Measurements from ENCODE around the gene LRRC8D.

Gene LRRC8D

GRCh38 chr1:89888480-89889322 is 67.9 kb downstream of the LRRC8D start:
- H3K79me2 ChIP-seq, result no peaks in the 10 kb centered on the region
- TF ChIP-seq, protein P1, sequence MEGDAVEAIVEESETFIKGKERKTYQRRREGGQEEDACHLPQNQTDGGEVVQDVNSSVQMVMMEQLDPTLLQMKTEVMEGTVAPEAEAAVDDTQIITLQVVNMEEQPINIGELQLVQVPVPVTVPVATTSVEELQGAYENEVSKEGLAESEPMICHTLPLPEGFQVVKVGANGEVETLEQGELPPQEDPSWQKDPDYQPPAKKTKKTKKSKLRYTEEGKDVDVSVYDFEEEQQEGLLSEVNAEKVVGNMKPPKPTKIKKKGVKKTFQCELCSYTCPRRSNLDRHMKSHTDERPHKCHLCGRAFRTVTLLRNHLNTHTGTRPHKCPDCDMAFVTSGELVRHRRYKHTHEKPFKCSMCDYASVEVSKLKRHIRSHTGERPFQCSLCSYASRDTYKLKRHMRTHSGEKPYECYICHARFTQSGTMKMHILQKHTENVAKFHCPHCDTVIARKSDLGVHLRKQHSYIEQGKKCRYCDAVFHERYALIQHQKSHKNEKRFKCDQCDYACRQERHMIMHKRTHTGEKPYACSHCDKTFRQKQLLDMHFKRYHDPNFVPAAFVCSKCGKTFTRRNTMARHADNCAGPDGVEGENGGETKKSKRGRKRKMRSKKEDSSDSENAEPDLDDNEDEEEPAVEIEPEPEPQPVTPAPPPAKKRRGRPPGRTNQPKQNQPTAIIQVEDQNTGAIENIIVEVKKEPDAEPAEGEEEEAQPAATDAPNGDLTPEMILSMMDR (IDR thresholded peaks at IDR 0.05), result no peak
- H3K36me3 ChIP-seq (ENCODE audit: control insufficient read depth, insufficient read depth, low read length), result no peaks in the 10 kb centered on the region
- H3K27me3 ChIP-seq (ENCODE audit: control insufficient read depth, insufficient read depth, low read length), result no peaks in the 10 kb centered on the region
- H3K4me2 ChIP-seq (ENCODE audit: low read length), result no peak overlapping the region
- H3K27ac ChIP-seq, result no peak overlapping the region
- H3K4me1 ChIP-seq, result peaks cover 5% of the 10 kb centered on the region
- no peaks in the 10 kb centered on the region for H3K9me3 ChIP-seq (ENCODE audit: control insufficient read depth, low read length)
- no peak overlapping the region for H3K9ac ChIP-seq
- no peak overlapping the region for H3K4me3 ChIP-seq (ENCODE audit: low read depth, low read length)
- no peak overlapping the region for H2AFZ ChIP-seq

- Histone ChIP-seq H3K9ac (no peak overlapping the region), H3K4me1 (peaks cover 5% of the 10 kb centered on the region), H3K9me3 (ENCODE audit: control insufficient read depth, low read length) (no peaks in the 10 kb centered on the region), H3K27ac (no peak overlapping the region), H3K27me3 (ENCODE audit: control insufficient read depth, insufficient read depth, low read length) (no peaks in the 10 kb centered on the region), H3K36me3 (ENCODE audit: control insufficient read depth, insufficient read depth, low read length) (no peaks in the 10 kb centered on the region), H3K79me2 (no peaks in the 10 kb centered on the region), H3K4me3 (ENCODE audit: low read depth, low read length) (no peak overlapping the region), H2AFZ (no peak overlapping the region), H3K4me2 (ENCODE audit: low read length) (no peak overlapping the region)
- TF ChIP-seq, protein P1 (IDR thresholded peaks at IDR 0.05), result no peak
Observed at GRCh38 chr1:89889323-89889615, 68.4 kb downstream of the LRRC8D start.

GRCh38 chr1:89890085-89890752 is 69.4 kb downstream of the LRRC8D start:
- no peaks in the 10 kb centered on the region for H3K36me3 ChIP-seq (ENCODE audit: control insufficient read depth, insufficient read depth, low read length)
- H2AFZ ChIP-seq, result no peak overlapping the region
- H3K27ac ChIP-seq, result no peak overlapping the region
- no peaks in the 10 kb centered on the region for H3K27me3 ChIP-seq (ENCODE audit: control insufficient read depth, insufficient read depth, low read length)
- H3K4me2 ChIP-seq (ENCODE audit: low read length), result no peak overlapping the region
- H3K4me1 ChIP-seq, result peaks cover 5% of the 10 kb centered on the region
- TF ChIP-seq, protein P1 (IDR thresholded peaks at IDR 0.05), result no peak
- no peaks in the 10 kb centered on the region for H3K9me3 ChIP-seq (ENCODE audit: control insufficient read depth, low read length)
- no peaks in the 10 kb centered on the region for H3K79me2 ChIP-seq
- no peak overlapping the region for H3K4me3 ChIP-seq (ENCODE audit: low read depth, low read length)
- no peak overlapping the region for H3K9ac ChIP-seq

DNA sequence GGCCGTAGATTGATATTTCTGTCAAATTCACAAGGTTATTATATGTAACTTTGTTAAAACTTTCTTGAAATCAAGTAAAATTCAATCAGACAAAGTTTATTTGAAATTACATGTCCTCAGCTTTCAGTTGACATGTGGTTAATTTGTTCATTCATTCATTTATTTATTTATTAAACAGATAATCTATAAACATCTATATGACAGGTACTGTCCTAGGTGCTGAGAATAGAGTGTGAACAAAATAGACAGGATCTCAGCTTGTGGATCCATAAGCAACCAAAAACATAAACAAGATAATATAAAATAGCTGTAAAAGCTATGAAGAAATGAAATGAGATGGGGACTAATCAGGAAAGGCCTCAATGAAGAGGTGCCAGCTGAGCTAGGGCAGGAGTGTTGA is 72.0 kb downstream of the LRRC8D start:
- Histone ChIP-seq H3K27ac (no peak overlapping the region), H3K4me1 (peaks cover 5% of the 10 kb centered on the region), H3K36me3 (ENCODE audit: control insufficient read depth, insufficient read depth, low read length) (no peaks in the 10 kb centered on the region), H3K27me3 (ENCODE audit: control insufficient read depth, insufficient read depth, low read length) (no peaks in the 10 kb centered on the region), H3K4me2 (ENCODE audit: low read length) (no peak overlapping the region), H2AFZ (no peak overlapping the region), H3K79me2 (no peaks in the 10 kb centered on the region), H3K9ac (no peak overlapping the region), H3K9me3 (ENCODE audit: control insufficient read depth, low read length) (no peaks in the 10 kb centered on the region), H3K4me3 (ENCODE audit: low read depth, low read length) (no peak overlapping the region)
- TF ChIP-seq, protein P1 (IDR thresholded peaks at IDR 0.05), result no peak

All from parathyroid adenoma (tissue), 2 donors.